AG04450 (cell line): ENCODE measurements around the gene DCUN1D1. TPM values are rescaled to one million over a fixed set of nuclear protein-coding genes. Genes with fewer than 3 reads are reported as not detected.

Experiments
- CTCF ChIA-PET: fragments of 300-600, 350-600 bp; formaldehyde crosslinking; extraction: SDS; loops from one replicate; lab custom pipeline; 2022; ENCODE audit warnings: antibody characterized with exemption, inconsistent platforms; lab: Charles Lee
- POLR2A ChIA-PET: fragments of 350-600 bp; formaldehyde crosslinking; extraction: SDS; loops from one replicate; lab custom pipeline; 2021; ENCODE audit warnings: antibody characterized with exemption, inconsistent platforms; lab: Yijun Ruan, JAX
- DNase-seq: peaks from one replicate; pipeline ENCODE4 v3.0.0-alpha.2; 2011; ENCODE audit warnings: low read depth, low spot score
- H3K27ac ChIP-seq: one replicate; pipeline ENCODE4 v1.5.1; 2012; ENCODE audit warnings: low read depth, low read length, control low read depth
- H3K27me3 ChIP-seq: one replicate; pipeline ENCODE4 v1.6.0; 2012; ENCODE audit warnings: low read length; ENCODE audit not compliant: control insufficient read depth, insufficient read depth
- H3K4me3 ChIP-seq: 2 replicates; pipeline ENCODE4 v1.5.1; 2011; ENCODE audit warnings: mild to moderate bottlenecking, low read depth, low read length, control low read depth
- H3K9me3 ChIP-seq: 2 replicates; pipeline ENCODE4 v1.5.1; 2012; ENCODE audit warnings: low read length; ENCODE audit not compliant: control insufficient read depth, insufficient read depth
- polyA plus RNA-seq: library from polyadenylated mRNA; depleted of rRNA; stranded (reverse); fragments of >200 nt; gene quantifications from 2 replicates; pipeline ENCODE4 v1.2.3, GENCODE V29; 2011
- TF ChIP-seq, protein P1 (sequence below): IDR thresholded peaks from 2 replicates; pipeline ENCODE4 v1.5.1; 2011; ENCODE audit warnings: low read depth, low read length, control low read depth, inconsistent platforms

The DCUN1D1 gene
- polyA plus RNA-seq, 1 experiment: 34.8 TPM

- TF ChIP-seq, protein P1, sequence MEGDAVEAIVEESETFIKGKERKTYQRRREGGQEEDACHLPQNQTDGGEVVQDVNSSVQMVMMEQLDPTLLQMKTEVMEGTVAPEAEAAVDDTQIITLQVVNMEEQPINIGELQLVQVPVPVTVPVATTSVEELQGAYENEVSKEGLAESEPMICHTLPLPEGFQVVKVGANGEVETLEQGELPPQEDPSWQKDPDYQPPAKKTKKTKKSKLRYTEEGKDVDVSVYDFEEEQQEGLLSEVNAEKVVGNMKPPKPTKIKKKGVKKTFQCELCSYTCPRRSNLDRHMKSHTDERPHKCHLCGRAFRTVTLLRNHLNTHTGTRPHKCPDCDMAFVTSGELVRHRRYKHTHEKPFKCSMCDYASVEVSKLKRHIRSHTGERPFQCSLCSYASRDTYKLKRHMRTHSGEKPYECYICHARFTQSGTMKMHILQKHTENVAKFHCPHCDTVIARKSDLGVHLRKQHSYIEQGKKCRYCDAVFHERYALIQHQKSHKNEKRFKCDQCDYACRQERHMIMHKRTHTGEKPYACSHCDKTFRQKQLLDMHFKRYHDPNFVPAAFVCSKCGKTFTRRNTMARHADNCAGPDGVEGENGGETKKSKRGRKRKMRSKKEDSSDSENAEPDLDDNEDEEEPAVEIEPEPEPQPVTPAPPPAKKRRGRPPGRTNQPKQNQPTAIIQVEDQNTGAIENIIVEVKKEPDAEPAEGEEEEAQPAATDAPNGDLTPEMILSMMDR: no peak
- Histone ChIP-seq H3K4me3 (no peak overlapping the region), H3K27me3 (no peaks in the 10 kb centered on the region), H3K27ac (no peak overlapping the region), H3K9me3 (no peaks in the 10 kb centered on the region)
- no peak for DNase-seq
- POLR2A ChIA-PET: no interaction called here
- CTCF ChIA-PET: interaction anchor here (4.3 kb wide), 1 partner anchor 11 kb away, joined by 18 read pairs; no protein-coding TSS in a partner anchor
These were observed 60.4 kb downstream of the DCUN1D1 start for GRCh38 chr3:182919866-182920357.

- Histone ChIP-seq H3K9me3 (no peaks in the 10 kb centered on the region), H3K27me3 (no peaks in the 10 kb centered on the region), H3K4me3 (no peak overlapping the region), H3K27ac (no peak overlapping the region)
- TF ChIP-seq, protein P1: no peak
- ChIA-PET CTCF (no interaction called here), POLR2A (no interaction called here)
- DNase-seq: no peak
These were observed 63.2 kb downstream of the DCUN1D1 start for GRCh38 chr3:182917134-182917533.

DNA sequence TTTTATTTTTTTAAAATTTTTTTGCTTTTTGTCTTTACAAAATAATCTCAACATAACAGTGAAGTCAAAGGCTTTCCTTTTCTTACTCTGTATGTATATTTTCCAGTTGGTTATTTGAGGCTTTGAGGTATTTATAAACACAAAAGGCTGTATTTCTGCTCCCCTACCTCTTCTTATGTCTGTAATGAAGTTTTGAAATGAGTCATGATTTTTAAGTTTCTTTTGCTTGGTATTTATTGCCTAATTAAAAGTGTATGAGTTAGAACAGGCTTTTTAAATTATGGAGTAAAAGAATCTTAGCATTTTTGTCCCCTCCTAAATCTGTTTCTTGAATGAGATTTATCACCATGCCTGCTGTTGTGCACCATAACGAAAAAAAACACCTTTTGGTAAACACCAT, 66.0 kb downstream of the DCUN1D1 start:
- no peak overlapping the region for H3K27ac ChIP-seq
- TF ChIP-seq, protein P1: no peak
- POLR2A ChIA-PET: no interaction called here
- no peak overlapping the region for H3K4me3 ChIP-seq
- no peaks in the 10 kb centered on the region for H3K9me3 ChIP-seq
- no peak for DNase-seq
- no peaks in the 10 kb centered on the region for H3K27me3 ChIP-seq
- CTCF ChIA-PET: no interaction called here

DNA sequence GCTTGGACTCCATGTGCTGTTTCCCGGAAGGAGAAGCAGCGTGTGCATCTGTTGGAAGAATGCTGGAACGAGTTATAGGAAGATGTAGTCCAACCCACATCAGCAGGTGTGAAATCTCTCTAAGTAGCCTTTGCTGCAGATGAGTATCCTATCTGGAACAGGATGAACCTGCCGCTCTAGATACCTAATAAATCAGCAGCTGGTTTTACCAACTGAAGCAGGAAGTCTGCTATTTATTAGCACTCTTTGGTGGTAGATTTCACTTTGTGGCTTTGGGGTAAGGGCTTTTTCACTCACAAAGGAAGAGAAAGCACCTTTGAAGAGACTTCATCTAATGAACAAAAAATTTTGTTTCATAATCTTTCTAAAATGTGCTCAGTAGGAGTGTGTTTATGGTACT, 66.4 kb downstream of the DCUN1D1 start:
- CTCF ChIA-PET: no interaction called here
- TF ChIP-seq, protein P1: no peak
- DNase-seq: no peak
- Histone ChIP-seq H3K4me3 (no peak overlapping the region), H3K9me3 (no peaks in the 10 kb centered on the region), H3K27me3 (no peaks in the 10 kb centered on the region), H3K27ac (no peak overlapping the region)
- POLR2A ChIA-PET: no interaction called here

DNA sequence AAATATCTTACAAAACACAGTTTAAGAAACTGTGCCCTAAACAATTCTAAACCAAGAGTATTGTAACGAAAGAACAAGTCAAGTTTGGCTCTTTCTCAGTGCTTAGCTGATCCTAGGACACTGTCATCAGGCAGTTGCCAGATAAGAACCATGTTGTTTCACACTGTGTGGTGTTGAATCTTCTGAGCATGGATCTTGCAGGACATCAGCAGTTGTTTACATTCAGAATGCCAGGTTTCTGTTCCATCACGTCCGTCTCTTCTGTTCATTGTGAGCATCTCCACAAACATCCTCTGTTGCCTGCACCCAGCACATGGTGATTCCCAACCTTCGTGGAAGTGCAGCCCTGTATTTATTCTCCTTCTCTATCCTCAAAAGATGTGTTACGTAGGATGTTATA, 67.9 kb downstream of the DCUN1D1 start:
- Histone ChIP-seq H3K4me3 (no peak overlapping the region), H3K27ac (no peak overlapping the region), H3K9me3 (no peaks in the 10 kb centered on the region), H3K27me3 (no peaks in the 10 kb centered on the region)
- DNase-seq: no peak
- POLR2A ChIA-PET: no interaction called here
- TF ChIP-seq, protein P1: no peak
- CTCF ChIA-PET: no interaction called here
